Epithelial cell of proximal tubule (primary cell): Measurements from ENCODE around the gene FTH1. TPM values are rescaled to one million over a fixed set of nuclear protein-coding genes. Genes with fewer than 3 reads are reported as not detected.

Source experiments
- DNase-seq: peaks from one replicate; pipeline ENCODE4 v3.0.0-alpha.2; 2011; ENCODE audit warnings: low read depth
- H3K4me3 ChIP-seq: 2 replicates; pipeline ENCODE4 v1.5.1; 2011; ENCODE audit warnings: low read depth, mild to moderate bottlenecking, low read length
- CTCF ChIP-seq: conservative IDR thresholded peaks from 2 replicates; pipeline ENCODE4 v1.5.1; 2012; ENCODE audit warnings: low read depth, mild to moderate bottlenecking, low read length
- total RNA-seq: library from RNA; depleted of rRNA; stranded (reverse); fragments of >200 nt; gene quantifications from 2 replicates; pipeline ENCODE4 v1.2.3, GENCODE V29; 2015

FTH1 gene
- total RNA-seq, 1 donor from 2014 or later = 789 TPM

DNA sequence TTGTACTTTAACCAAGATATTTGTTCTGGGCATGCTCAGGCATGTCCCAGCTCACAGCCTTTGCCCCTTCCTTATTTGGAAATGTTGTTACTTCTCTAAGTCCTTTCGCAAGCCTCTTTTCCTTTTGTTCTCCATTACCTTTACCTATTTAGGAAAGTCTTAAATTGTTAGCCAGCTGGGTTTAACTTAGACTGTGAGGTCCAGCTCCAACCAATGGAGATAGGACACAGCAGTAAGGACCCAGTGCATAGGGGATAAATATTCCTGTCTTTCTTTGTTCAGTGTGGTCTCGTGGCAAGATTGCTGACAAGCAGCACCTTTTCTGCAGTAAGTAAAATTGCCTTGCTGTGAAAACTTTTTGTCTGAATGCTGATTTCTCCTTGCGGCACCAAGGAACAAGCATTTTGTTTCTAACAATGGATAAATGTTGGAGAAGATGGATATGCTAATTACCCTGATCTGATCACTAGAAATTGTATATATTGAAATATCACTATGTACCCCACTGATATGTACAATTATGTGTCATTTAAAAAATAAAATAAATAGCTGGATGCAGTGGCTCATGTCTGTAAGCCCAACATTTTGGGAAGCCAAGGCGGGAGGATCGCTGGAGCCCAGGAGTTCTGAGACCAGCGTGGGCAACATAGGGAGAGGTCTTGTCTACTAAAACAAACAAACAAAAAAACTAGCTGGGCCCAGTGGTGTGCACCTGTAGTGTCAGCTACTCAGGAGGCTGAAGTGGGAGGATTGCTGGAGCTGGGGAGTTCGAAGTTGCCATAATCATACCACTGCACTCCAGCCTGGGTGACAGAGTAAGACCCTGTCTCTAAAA lies 31.9 kb upstream of the FTH1 start:
- no peak for DNase-seq
- TF ChIP-seq CTCF = no peak
- H3K4me3 ChIP-seq = no peak overlapping the region

- no peak for DNase-seq
- TF ChIP-seq CTCF = no peak
- H3K4me3 ChIP-seq = no peak overlapping the region
Observed at GRCh38 chr11:61996933-61997332, 29.5 kb upstream of the FTH1 start.

DNA sequence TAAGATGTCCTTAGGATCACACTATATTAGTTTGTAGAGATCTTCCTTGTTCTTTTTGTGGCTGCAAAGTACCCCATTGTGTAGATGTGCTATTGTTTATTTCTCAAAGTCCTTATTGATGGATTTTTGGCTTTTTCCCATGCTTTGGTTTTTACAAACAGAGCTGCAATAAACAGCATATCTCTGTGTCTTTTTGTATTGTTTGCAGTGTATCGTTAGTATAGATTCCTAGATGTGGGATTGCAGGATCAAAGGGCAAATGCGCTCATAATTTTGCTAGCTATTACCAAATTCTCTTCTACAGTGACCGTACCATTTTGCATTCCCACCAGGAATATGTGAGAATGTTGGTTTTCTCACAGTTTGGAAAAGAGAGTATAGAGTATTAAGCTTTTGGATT lies 27.5 kb upstream of the FTH1 start:
- no peak for DNase-seq
- H3K4me3 ChIP-seq = no peak overlapping the region
- no peak for TF ChIP-seq CTCF

DNA sequence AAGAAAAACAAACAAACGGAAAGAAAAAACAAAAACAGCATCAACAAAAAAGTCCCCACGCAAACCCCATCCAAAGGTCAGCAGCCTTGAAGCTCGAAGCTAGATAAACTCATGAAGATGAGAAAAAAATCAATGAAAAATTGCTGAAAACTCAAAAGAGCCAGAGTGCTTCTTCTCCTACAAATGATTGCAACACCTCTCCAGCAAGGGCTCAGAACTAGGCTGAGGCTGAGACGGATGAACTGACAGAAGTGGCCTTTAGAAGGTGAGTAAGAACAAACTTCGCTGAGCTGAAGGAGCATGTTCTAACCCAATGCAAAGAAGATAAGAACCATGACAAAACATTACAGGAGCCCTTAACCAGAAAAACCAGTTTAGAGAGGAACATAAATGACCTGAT lies 18.4 kb upstream of the FTH1 start:
- DNase-seq = no peak
- no peak for TF ChIP-seq CTCF
- H3K4me3 ChIP-seq = no peak overlapping the region

GRCh38 chr11:61983419-61983818 lies 16.0 kb upstream of the FTH1 start:
- no peak overlapping the region for H3K4me3 ChIP-seq
- no peak for TF ChIP-seq CTCF
- DNase-seq = no peak

GRCh38 chr11:61980783-61981541 lies 13.5 kb upstream of the FTH1 start:
- H3K4me3 ChIP-seq = no peak overlapping the region
- no peak for TF ChIP-seq CTCF
- no peak for DNase-seq
